Testis (tissue), 3 donors: ENCODE data around the gene THOC6. TPM values are rescaled to one million over a fixed set of nuclear protein-coding genes. Genes with fewer than 3 reads are reported as not detected.

Experiments
- DNase-seq: peaks from one replicate; pipeline ENCODE4 v3.0.0-alpha.2; 2019
- H3K27ac ChIP-seq, 2 donors: fragments of 200-600 bp; sonication (generic); one replicate each; pipeline ENCODE4 v1.5.1; 2019
- H3K27me3 ChIP-seq: fragments of 200-600 bp; sonication (generic); one replicate; pipeline ENCODE4 v1.5.1; 2019
- H3K36me3 ChIP-seq: fragments of 200-600 bp; sonication (generic); one replicate; pipeline ENCODE4 v1.5.1; 2017; ENCODE audit warnings: low read depth; ENCODE audit errors: missing control alignments
- H3K4me1 ChIP-seq: fragments of 200-600 bp; sonication (generic); one replicate; pipeline ENCODE4 v1.5.1; 2019
- H3K4me3 ChIP-seq, 2 donors: fragments of 200-600 bp; sonication (generic); one replicate each; pipeline ENCODE4 v1.5.1; 2017 to 2019
- H3K9me3 ChIP-seq: fragments of 200-600 bp; sonication (generic); one replicate; pipeline ENCODE4 v1.5.1; 2017
- POLR2A ChIP-seq: fragments of 450-650 bp; IDR thresholded peaks from one replicate; pipeline ENCODE4 v1.6.1; 2017; ENCODE audit warnings: antibody characterized with exemption, mild to moderate bottlenecking, moderate library complexity
- WGBS, 2 donors: methylation state at CpG; one replicate each; pipeline ENCODE4 v1.1.5; 2018; 5-methylcytosine and 5-hydroxymethylcytosine counted together
- intact Hi-C: fragments of 100-400 bp; cut with DNase I; formaldehyde crosslinking; loops from one replicate; pipeline ENCODE4 v1.15.1; 2023; ENCODE audit warnings: low total_unique reads
- polyA plus RNA-seq: library from polyadenylated mRNA; stranded (reverse); fragments of 350-450 nt; fragmentation: Illumina TruSeq; extraction: RNeasy Lipid Tissue Mini Kit (QIAGEN cat#74804); gene quantifications from one replicate; pipeline ENCODE4 v1.2.3, GENCODE V29; 2014; ENCODE audit warnings: low read depth, low replicate concordance; ENCODE audit not compliant: insufficient read depth
- total RNA-seq, 2 donors: library from RNA; depleted of rRNA; stranded (reverse); fragments of >200 nt; gene quantifications; one replicate each; pipeline ENCODE4 v1.2.3, GENCODE V29; 2016
- TF ChIP-seq, protein P1 (sequence below), 3 experiments: fragments of 450-650 bp in 2 of 3; fragments of 200-600 bp in 1 of 3; sonication (generic) in 1 of 3; IDR thresholded peaks; one replicate each; pipeline ENCODE4 v1.5.1; 2016 to 2019; ENCODE audit warnings: antibody characterized with exemption in 3 of 3, mild to moderate bottlenecking in 2 of 3, moderate library complexity in 1 of 3

The THOC6 gene
- total and polyA plus RNA-seq, 3 donors from 2014 or later, result 17.3 to 27.3 (median 19.6) TPM

DNA sequence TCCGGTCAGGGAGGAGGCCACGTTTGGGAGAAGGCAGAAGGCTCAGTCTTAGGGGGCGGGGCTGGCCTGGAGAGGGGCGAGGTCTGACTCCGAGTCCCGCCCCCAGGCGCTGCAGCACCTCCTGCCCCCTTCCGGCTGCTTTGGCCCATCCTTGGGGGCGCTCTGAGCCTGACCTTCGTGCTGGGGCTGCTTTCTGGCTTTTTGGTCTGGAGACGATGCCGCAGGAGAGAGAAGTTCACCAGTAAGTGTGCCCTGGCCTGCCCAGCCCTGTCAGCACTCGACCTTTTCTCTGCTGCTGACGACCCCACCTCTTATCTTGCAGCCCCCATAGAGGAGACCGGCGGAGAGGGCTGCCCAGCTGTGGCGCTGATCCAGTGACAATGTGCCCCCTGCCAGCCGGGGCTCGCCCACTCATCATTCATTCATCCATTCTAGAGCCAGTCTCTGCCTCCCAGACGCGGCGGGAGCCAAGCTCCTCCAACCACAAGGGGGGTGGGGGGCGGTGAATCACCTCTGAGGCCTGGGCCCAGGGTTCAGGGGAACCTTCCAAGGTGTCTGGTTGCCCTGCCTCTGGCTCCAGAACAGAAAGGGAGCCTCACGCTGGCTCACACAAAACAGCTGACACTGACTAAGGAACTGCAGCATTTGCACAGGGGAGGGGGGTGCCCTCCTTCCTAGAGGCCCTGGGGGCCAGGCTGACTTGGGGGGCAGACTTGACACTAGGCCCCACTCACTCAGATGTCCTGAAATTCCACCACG, 2.2 kb upstream of the THOC6 start:
- H3K36me3 ChIP-seq, result no peaks in the 10 kb centered on the region
- intact Hi-C loops, result no loop called here
- H3K27me3 ChIP-seq, result no peaks in the 10 kb centered on the region
- H3K4me1 ChIP-seq, result peaks cover 35% of the 10 kb centered on the region
- WGBS, 2 donors, result 4 to 6% methylated on average over 16 to 25 of the region's 25 CpGs
- H3K4me3 ChIP-seq, result peak overlapping the region; percentile 46 to 63
- H3K9me3 ChIP-seq, result no peaks in the 10 kb centered on the region
- peak overlapping the region; percentile 66 to 94 for H3K27ac ChIP-seq
- TF ChIP-seq POLR2A, result no peak
- TF ChIP-seq, protein P1, sequence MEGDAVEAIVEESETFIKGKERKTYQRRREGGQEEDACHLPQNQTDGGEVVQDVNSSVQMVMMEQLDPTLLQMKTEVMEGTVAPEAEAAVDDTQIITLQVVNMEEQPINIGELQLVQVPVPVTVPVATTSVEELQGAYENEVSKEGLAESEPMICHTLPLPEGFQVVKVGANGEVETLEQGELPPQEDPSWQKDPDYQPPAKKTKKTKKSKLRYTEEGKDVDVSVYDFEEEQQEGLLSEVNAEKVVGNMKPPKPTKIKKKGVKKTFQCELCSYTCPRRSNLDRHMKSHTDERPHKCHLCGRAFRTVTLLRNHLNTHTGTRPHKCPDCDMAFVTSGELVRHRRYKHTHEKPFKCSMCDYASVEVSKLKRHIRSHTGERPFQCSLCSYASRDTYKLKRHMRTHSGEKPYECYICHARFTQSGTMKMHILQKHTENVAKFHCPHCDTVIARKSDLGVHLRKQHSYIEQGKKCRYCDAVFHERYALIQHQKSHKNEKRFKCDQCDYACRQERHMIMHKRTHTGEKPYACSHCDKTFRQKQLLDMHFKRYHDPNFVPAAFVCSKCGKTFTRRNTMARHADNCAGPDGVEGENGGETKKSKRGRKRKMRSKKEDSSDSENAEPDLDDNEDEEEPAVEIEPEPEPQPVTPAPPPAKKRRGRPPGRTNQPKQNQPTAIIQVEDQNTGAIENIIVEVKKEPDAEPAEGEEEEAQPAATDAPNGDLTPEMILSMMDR (IDR thresholded peaks at IDR 0.05), result no peak
- DNase-seq, result peak; percentile 81

GRCh38 chr16:3022208-3022683, 1.6 kb upstream of the THOC6 start:
- Histone ChIP-seq H3K36me3 (no peaks in the 10 kb centered on the region), H3K4me1 (peaks cover 35% of the 10 kb centered on the region), H3K27ac (peak overlapping the region; percentile 66 to 94), H3K27me3 (no peaks in the 10 kb centered on the region), H3K4me3 (no peak overlapping the region), H3K9me3 (no peaks in the 10 kb centered on the region)
- TF ChIP-seq POLR2A, result no peak
- TF ChIP-seq, protein P1 (IDR thresholded peaks at IDR 0.05), result no peak
- intact Hi-C loops, result no loop called here
- DNase-seq, result peak; percentile 93
- WGBS, 2 donors, result 4 to 6% methylated on average over 8 of the region's 8 CpGs

DNA sequence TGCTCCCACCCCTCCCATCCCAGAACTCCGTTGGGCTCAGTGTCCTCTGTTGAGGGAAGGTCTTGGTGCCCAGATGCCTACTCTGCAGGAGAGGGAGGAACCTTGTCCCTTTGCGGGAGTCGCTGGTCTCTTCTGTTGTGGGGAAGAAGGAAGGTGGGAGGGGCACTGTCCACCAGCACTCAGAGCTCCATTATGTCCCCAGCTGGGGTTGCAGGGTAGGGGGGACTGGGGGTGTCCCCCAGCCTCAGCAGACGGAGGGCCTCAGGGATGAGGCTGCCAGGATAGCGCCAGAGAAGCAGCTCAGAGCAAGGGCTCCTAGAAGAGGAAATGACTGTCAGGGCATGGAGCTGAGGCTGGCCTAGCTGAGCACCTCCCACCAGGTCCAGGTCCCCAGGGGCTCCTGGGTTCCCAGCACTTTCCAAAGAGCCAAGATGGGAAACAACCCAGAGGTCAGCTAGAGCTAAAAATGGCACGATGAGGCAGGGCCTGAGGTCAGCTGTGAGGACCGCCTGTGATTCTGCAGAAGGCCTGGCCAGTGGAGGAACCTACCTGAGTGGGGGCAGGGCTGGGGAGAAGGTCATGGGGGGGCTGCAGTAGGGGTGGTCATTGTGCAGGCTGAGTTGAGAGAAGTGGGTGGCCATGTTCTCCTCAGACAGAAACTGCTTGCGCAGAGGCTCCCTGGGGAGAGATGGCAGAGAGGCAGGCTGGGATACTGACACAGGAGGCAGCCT, 986 bp upstream of the THOC6 start:
- WGBS, 2 donors, result 14 to 21% methylated on average over 4 to 8 of the region's 8 CpGs
- peak overlapping the region; percentile 58 to 79 for H3K4me3 ChIP-seq
- H3K4me1 ChIP-seq, result peaks cover 35% of the 10 kb centered on the region
- DNase-seq, result no peak
- intact Hi-C loops, result no loop called here
- H3K36me3 ChIP-seq, result no peaks in the 10 kb centered on the region
- H3K9me3 ChIP-seq, result no peaks in the 10 kb centered on the region
- H3K27ac ChIP-seq, result peak overlapping the region; percentile 88 to 94
- no peaks in the 10 kb centered on the region for H3K27me3 ChIP-seq
- TF ChIP-seq, protein P1 (IDR thresholded peaks at IDR 0.05), result no peak
- no peak for TF ChIP-seq POLR2A

DNA sequence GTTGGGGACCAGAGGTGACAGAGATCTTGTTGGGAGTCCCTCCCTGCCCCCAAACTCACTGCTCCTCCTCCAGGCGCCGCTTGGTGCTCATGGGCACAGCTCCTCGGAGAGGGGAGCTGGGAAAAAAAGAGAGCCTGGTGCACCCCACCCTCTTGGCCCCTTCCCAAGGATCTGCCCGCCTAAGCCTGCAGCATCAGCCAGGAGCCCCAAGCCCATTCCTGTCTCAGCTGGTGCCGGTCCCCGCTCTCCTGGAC, 493 bp upstream of the THOC6 start:
- Histone ChIP-seq H3K4me1 (peaks cover 35% of the 10 kb centered on the region), H3K36me3 (no peaks in the 10 kb centered on the region), H3K27ac (peak overlapping the region; percentile 88 to 94), H3K4me3 (peak overlapping the region; percentile 58 to 79), H3K27me3 (no peaks in the 10 kb centered on the region), H3K9me3 (no peaks in the 10 kb centered on the region)
- intact Hi-C loops, result no loop called here
- DNase-seq, result no peak
- 0 to 7% methylated on average over 1 to 6 of the region's 6 CpGs for WGBS, 2 donors
- no peak for TF ChIP-seq POLR2A
- TF ChIP-seq, protein P1 (IDR thresholded peaks at IDR 0.05), result no peak
